ENCODE results near the gene CCL16. TPM values are rescaled to one million over a fixed set of nuclear protein-coding genes. Genes with fewer than 3 reads are reported as not detected.

Gene CCL16
- total and polyA plus RNA-seq, 4 donors: 0.14 to 0.20 (median 0.18) TPM; not detected in 1

GRCh38 chr17:35949401-35949800 lies 31.9 kb downstream of the CCL16 start:
- ATAC-seq (ENCODE audit: insufficient read depth, low FRiP score): no peak
- H3K4me1 ChIP-seq (ENCODE audit: control insufficient read depth in 5 of 5, insufficient read depth in 5 of 5, low read length in 5 of 5): no peaks in the 10 kb centered on the region
- no peaks in the 10 kb centered on the region for H3K27me3 ChIP-seq (ENCODE audit: control insufficient read depth in 3 of 3, insufficient read depth in 3 of 3, low read length in 2 of 3)
- 78 to 84% methylated on average over 3 of the region's 3 CpGs for WGBS, 2 donors
- H3K4me3 ChIP-seq: no peak overlapping the region
- no peak for DNase-seq
- no peak for TF ChIP-seq CTCF (IDR thresholded peaks at IDR 0.05; ENCODE audit: control extremely low read depth, extremely low read depth)
- H3K36me3 ChIP-seq (ENCODE audit: control insufficient read depth in 4 of 4, insufficient read depth in 4 of 4, low read length in 4 of 4): no peaks in the 10 kb centered on the region
- no peaks in the 10 kb centered on the region for H3K9me3 ChIP-seq (ENCODE audit: control insufficient read depth in 4 of 4, insufficient read depth in 3 of 4, low read length in 3 of 4)
- H3K9ac ChIP-seq (ENCODE audit: insufficient read depth in 1 of 2, low read length in 2 of 2): no peak overlapping the region
- H3K27ac ChIP-seq (ENCODE audit: low read depth in 1 of 2, low read length in 1 of 2): no peak overlapping the region

DNA sequence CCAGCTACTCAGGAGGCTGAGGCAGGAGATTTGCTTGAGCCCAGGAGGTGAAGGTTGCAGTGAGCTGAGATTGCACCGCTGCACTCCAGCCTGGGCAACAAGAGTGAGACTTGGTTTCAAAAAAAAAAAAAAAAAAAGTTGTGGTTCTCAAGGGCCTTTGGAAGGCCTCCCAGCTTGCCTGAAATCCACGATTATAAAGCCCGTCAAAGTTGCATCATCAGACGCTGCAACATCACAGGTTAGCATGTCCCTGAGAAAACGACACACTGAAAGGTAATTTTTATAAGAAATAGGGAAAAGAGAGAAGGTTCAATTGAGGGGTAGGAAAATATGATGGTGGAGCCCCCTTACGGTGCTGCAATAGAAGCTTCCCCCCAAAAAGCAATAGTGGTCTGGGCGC lies 33.2 kb downstream of the CCL16 start:
- Histone ChIP-seq H3K9ac (ENCODE audit: insufficient read depth in 1 of 2, low read length in 2 of 2) (no peak overlapping the region), H3K27ac (ENCODE audit: low read depth in 1 of 2, low read length in 1 of 2) (no peak overlapping the region), H3K36me3 (ENCODE audit: control insufficient read depth in 4 of 4, insufficient read depth in 4 of 4, low read length in 4 of 4) (no peaks in the 10 kb centered on the region), H3K4me3 (no peak overlapping the region), H3K4me1 (ENCODE audit: control insufficient read depth in 5 of 5, insufficient read depth in 5 of 5, low read length in 5 of 5) (no peaks in the 10 kb centered on the region), H3K9me3 (ENCODE audit: control insufficient read depth in 4 of 4, insufficient read depth in 3 of 4, low read length in 3 of 4) (no peaks in the 10 kb centered on the region), H3K27me3 (ENCODE audit: control insufficient read depth in 3 of 3, insufficient read depth in 3 of 3, low read length in 2 of 3) (no peaks in the 10 kb centered on the region)
- WGBS, 2 donors: 71 to 79% methylated on average over 7 of the region's 7 CpGs
- DNase-seq (no peak), ATAC-seq (ENCODE audit: insufficient read depth, low FRiP score) (no peak)
- TF ChIP-seq CTCF (IDR thresholded peaks at IDR 0.05; ENCODE audit: control extremely low read depth, extremely low read depth): no peak

DNA sequence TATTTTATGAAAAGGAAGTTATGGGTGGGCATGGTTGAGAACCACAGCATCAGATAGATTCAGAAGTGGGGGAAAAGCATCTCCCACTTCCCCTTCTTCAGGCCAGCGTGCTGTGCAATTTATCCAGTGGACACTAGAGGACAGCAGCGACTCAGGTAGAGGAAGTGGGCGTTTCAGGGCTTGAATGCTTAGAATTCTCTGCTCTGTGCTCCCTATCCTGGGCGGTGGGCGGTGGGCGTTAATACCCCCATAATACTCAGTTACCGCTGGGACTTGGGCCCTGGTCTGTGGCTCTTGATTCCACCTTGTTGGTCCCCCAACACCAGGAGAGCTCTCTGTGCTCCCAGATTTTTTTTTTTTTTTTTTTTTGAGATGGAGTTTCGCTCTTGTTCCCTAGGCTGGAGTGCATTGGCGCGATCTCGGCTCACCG lies 34.1 kb downstream of the CCL16 start:
- Histone ChIP-seq H3K27ac (ENCODE audit: low read depth in 1 of 2, low read length in 1 of 2) (no peak overlapping the region), H3K36me3 (ENCODE audit: control insufficient read depth in 4 of 4, insufficient read depth in 4 of 4, low read length in 4 of 4) (no peaks in the 10 kb centered on the region), H3K4me1 (ENCODE audit: control insufficient read depth in 5 of 5, insufficient read depth in 5 of 5, low read length in 5 of 5) (no peaks in the 10 kb centered on the region), H3K9ac (ENCODE audit: insufficient read depth in 1 of 2, low read length in 2 of 2) (no peak overlapping the region), H3K27me3 (ENCODE audit: control insufficient read depth in 3 of 3, insufficient read depth in 3 of 3, low read length in 2 of 3) (no peaks in the 10 kb centered on the region), H3K4me3 (no peak overlapping the region), H3K9me3 (ENCODE audit: control insufficient read depth in 4 of 4, insufficient read depth in 3 of 4, low read length in 3 of 4) (no peaks in the 10 kb centered on the region)
- DNase-seq: peak; percentile 42 to 54 (median 45)
- peak; percentile 69 for TF ChIP-seq CTCF (IDR thresholded peaks at IDR 0.05; ENCODE audit: control extremely low read depth, extremely low read depth)
- ATAC-seq (ENCODE audit: insufficient read depth, low FRiP score): no peak
- WGBS, 2 donors: 29 to 33% methylated on average over 12 of the region's 12 CpGs

GRCh38 chr17:35944151-35944550 lies 37.1 kb downstream of the CCL16 start:
- Histone ChIP-seq H3K4me3 (no peak overlapping the region), H3K9ac (ENCODE audit: insufficient read depth in 1 of 2, low read length in 2 of 2) (no peak overlapping the region), H3K4me1 (ENCODE audit: control insufficient read depth in 5 of 5, insufficient read depth in 5 of 5, low read length in 5 of 5) (no peaks in the 10 kb centered on the region), H3K27me3 (ENCODE audit: control insufficient read depth in 3 of 3, insufficient read depth in 3 of 3, low read length in 2 of 3) (no peaks in the 10 kb centered on the region), H3K36me3 (ENCODE audit: control insufficient read depth in 4 of 4, insufficient read depth in 4 of 4, low read length in 4 of 4) (no peaks in the 10 kb centered on the region), H3K9me3 (ENCODE audit: control insufficient read depth in 4 of 4, insufficient read depth in 3 of 4, low read length in 3 of 4) (no peaks in the 10 kb centered on the region), H3K27ac (ENCODE audit: low read depth in 1 of 2, low read length in 1 of 2) (no peak overlapping the region)
- no peak for DNase-seq
- ATAC-seq (ENCODE audit: insufficient read depth, low FRiP score): no peak
- 72 to 87% methylated on average over 4 of the region's 4 CpGs for WGBS, 2 donors
- TF ChIP-seq CTCF (IDR thresholded peaks at IDR 0.05; ENCODE audit: control extremely low read depth, extremely low read depth): no peak
